Measurements from ENCODE around the gene MIPEP.

MIPEP gene

DNA sequence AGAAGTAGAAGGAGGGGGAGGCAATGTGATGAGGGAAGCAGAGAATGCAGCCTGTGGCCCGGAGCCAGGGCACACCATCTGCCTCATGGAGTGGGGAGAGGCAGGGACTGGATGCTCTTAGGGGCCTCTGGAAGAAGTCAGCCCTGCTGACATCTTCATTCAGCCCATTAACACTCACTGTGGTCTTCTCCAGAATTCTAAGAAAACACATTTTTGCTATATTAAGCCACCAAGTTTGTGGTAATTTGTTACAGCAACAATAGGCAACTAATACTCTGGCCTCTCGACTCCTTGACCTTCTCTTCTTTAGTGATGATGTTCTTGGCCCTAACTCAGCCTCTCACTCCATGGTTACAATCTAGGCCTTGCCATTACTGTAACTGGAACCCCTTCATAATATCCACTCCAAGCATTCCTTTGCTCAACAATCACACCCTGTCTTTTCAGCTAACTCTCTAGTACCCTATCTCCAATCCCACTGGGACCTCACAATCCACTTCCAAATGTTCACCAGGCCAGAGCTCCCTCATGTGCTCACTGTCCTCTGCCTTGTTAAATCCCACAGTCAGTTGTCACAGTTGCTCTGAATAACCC is 98.5 kb downstream of the MIPEP start:
- Histone ChIP-seq H3K4me3 (ENCODE audit: low read length) (no peak overlapping the region), H3K27me3 (ENCODE audit: low read depth, low read length) (no peaks in the 10 kb centered on the region), H3K36me3 (replicated peaks; ENCODE audit: low read depth, low read length) (peaks cover 4% of the 10 kb centered on the region), H3K79me2 (ENCODE audit: low read length) (no peaks in the 10 kb centered on the region), H3K4me1 (ENCODE audit: low read length) (peaks cover 67% of the 10 kb centered on the region), H2AFZ (ENCODE audit: low read depth, low read length) (peak overlapping the region; percentile 12; the same call in 1 of the 2 replicates), H3K27ac (ENCODE audit: low read length) (peak overlapping the region; percentile 34), H3K9me3 (ENCODE audit: insufficient read depth, low read length) (no peaks in the 10 kb centered on the region), H3K9ac (ENCODE audit: low read length) (peak overlapping the region; percentile 21; the same call in 1 of the 2 replicates), H3K4me2 (ENCODE audit: low read length) (peak overlapping the region; percentile 40), H4K20me1 (ENCODE audit: insufficient read depth, low read length) (no peaks in the 10 kb centered on the region)
- TF ChIP-seq EZH2phosphoT487 (IDR thresholded peaks at IDR 0.05; ENCODE audit: low read depth), result no peak
- TF ChIP-seq, protein P1, sequence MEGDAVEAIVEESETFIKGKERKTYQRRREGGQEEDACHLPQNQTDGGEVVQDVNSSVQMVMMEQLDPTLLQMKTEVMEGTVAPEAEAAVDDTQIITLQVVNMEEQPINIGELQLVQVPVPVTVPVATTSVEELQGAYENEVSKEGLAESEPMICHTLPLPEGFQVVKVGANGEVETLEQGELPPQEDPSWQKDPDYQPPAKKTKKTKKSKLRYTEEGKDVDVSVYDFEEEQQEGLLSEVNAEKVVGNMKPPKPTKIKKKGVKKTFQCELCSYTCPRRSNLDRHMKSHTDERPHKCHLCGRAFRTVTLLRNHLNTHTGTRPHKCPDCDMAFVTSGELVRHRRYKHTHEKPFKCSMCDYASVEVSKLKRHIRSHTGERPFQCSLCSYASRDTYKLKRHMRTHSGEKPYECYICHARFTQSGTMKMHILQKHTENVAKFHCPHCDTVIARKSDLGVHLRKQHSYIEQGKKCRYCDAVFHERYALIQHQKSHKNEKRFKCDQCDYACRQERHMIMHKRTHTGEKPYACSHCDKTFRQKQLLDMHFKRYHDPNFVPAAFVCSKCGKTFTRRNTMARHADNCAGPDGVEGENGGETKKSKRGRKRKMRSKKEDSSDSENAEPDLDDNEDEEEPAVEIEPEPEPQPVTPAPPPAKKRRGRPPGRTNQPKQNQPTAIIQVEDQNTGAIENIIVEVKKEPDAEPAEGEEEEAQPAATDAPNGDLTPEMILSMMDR (IDR thresholded peaks at IDR 0.05; ENCODE audit: low read depth, low read length), result no peak

DNA sequence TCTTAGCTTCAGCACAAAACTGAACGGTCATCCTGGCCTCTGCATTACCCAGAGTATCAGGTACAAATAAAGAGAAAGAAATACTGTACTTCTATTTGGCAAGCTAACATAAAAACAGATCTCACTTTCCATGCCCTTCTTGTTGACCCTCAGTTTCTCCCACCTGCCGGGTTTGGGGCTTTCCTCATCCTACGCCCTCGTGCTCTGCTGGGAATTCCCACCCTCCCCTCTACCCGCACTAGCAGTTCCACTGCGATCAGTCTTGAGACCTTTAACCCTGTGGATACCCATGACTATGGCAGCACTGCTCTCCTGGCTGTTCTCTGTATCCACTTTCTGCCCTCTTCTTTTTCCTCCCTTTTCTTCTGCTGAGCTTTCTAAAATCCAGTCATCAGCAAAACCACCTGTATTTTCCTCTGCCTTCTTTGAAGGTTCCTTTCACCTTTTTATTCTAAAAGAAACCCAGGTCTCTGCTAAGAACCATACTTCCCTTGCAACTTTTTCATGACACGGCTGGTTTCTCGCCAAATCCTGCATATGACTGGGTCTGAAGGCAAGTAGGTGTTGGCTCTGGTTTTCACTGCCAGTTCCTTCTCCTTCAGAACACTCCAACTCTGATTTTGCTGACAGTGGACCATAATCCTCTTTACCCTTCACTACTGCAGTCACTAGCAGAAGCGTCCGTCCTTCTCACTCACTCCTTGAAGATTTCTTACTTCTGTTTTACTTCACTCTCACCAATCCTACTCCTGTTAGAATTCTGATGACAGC is 99.4 kb downstream of the MIPEP start:
- H3K9me3 ChIP-seq (ENCODE audit: insufficient read depth, low read length), result no peaks in the 10 kb centered on the region
- no peak overlapping the region for H3K9ac ChIP-seq (ENCODE audit: low read length)
- H3K4me1 ChIP-seq (ENCODE audit: low read length), result peaks cover 58% of the 10 kb centered on the region
- peaks cover 4% of the 10 kb centered on the region for H3K36me3 ChIP-seq (replicated peaks; ENCODE audit: low read depth, low read length)
- no peak overlapping the region for H3K4me3 ChIP-seq (ENCODE audit: low read length)
- TF ChIP-seq, protein P1 (IDR thresholded peaks at IDR 0.05; ENCODE audit: low read depth, low read length), result no peak
- TF ChIP-seq EZH2phosphoT487 (IDR thresholded peaks at IDR 0.05; ENCODE audit: low read depth), result no peak
- no peaks in the 10 kb centered on the region for H4K20me1 ChIP-seq (ENCODE audit: insufficient read depth, low read length)
- H3K27ac ChIP-seq (ENCODE audit: low read length), result peak overlapping the region; percentile 8; the same call in 1 of the 2 replicates
- no peak overlapping the region for H2AFZ ChIP-seq (ENCODE audit: low read depth, low read length)
- no peaks in the 10 kb centered on the region for H3K27me3 ChIP-seq (ENCODE audit: low read depth, low read length)
- no peaks in the 10 kb centered on the region for H3K79me2 ChIP-seq (ENCODE audit: low read length)
- peak overlapping the region; percentile 40 for H3K4me2 ChIP-seq (ENCODE audit: low read length)

DNA sequence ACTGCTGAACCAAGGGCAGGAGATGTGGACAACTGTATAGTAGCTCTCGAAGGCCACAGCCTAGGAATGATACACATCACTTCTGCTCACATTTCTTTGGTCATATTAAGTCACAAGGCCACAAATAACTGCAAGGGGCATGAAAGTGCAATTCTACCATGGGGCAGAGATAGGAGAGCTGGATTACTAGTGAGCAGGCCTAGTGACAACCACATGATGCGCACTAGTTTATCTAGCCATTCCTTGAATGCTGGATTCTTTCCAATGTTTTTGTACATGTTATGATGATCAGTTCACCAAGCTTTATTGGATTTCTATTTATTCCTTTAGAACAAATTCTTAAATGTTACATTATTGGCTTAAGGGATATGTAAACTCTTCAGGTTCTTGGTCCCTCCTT is 100.7 kb downstream of the MIPEP start:
- TF ChIP-seq, protein P1 (IDR thresholded peaks at IDR 0.05; ENCODE audit: low read depth, low read length), result no peak
- TF ChIP-seq EZH2phosphoT487 (IDR thresholded peaks at IDR 0.05; ENCODE audit: low read depth), result no peak
- no peaks in the 10 kb centered on the region for H3K27me3 ChIP-seq (ENCODE audit: low read depth, low read length)
- H2AFZ ChIP-seq (ENCODE audit: low read depth, low read length), result no peak overlapping the region
- H3K9ac ChIP-seq (ENCODE audit: low read length), result no peak overlapping the region
- H3K79me2 ChIP-seq (ENCODE audit: low read length), result no peaks in the 10 kb centered on the region
- H4K20me1 ChIP-seq (ENCODE audit: insufficient read depth, low read length), result no peaks in the 10 kb centered on the region
- no peak overlapping the region for H3K4me3 ChIP-seq (ENCODE audit: low read length)
- H3K4me1 ChIP-seq (ENCODE audit: low read length), result peaks cover 45% of the 10 kb centered on the region
- H3K9me3 ChIP-seq (ENCODE audit: insufficient read depth, low read length), result no peaks in the 10 kb centered on the region
- no peak overlapping the region for H3K27ac ChIP-seq (ENCODE audit: low read length)
- no peak overlapping the region for H3K4me2 ChIP-seq (ENCODE audit: low read length)
- peaks cover 4% of the 10 kb centered on the region for H3K36me3 ChIP-seq (replicated peaks; ENCODE audit: low read depth, low read length)

DNA sequence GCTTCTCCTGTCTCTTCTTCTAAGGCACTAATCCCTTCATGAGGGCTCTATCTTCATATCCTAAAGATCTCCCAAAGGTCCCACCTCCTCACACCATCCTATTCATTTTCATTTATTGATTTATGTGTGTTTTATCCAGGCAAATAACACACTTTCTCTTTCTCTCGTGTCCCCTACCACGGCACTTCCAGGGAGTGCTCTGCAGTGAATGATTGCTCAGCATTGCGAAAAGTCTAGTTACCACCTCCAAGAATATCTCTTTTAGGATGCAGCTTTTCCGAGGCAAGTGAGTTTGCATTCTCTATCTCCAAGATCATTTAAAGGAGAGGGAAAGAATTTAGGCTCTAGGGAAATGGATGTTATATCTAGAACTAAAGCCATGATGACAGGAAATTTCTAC is 101.7 kb downstream of the MIPEP start:
- H3K36me3 ChIP-seq (replicated peaks; ENCODE audit: low read depth, low read length), result peaks cover 4% of the 10 kb centered on the region
- no peaks in the 10 kb centered on the region for H3K79me2 ChIP-seq (ENCODE audit: low read length)
- no peak overlapping the region for H2AFZ ChIP-seq (ENCODE audit: low read depth, low read length)
- H4K20me1 ChIP-seq (ENCODE audit: insufficient read depth, low read length), result no peaks in the 10 kb centered on the region
- H3K4me2 ChIP-seq (ENCODE audit: low read length), result no peak overlapping the region
- H3K9ac ChIP-seq (ENCODE audit: low read length), result no peak overlapping the region
- TF ChIP-seq, protein P1 (IDR thresholded peaks at IDR 0.05; ENCODE audit: low read depth, low read length), result no peak
- TF ChIP-seq EZH2phosphoT487 (IDR thresholded peaks at IDR 0.05; ENCODE audit: low read depth), result no peak
- H3K27ac ChIP-seq (ENCODE audit: low read length), result no peak overlapping the region
- no peaks in the 10 kb centered on the region for H3K9me3 ChIP-seq (ENCODE audit: insufficient read depth, low read length)
- H3K4me3 ChIP-seq (ENCODE audit: low read length), result no peak overlapping the region
- H3K27me3 ChIP-seq (ENCODE audit: low read depth, low read length), result no peaks in the 10 kb centered on the region
- peaks cover 35% of the 10 kb centered on the region for H3K4me1 ChIP-seq (ENCODE audit: low read length)
